ENCODE data around the gene GOLGA6L9. TPM values are rescaled to one million over a fixed set of nuclear protein-coding genes. Genes with fewer than 3 reads are reported as not detected.
"Not testable (repeated sequence)": the region's sequence is repeated elsewhere in the genome, so short reads cannot be mapped to it uniquely, and the experiment has no call there.

The GOLGA6L9 gene
- total and polyA plus RNA-seq, 5 donors: 1.1 to 4.7 (median 1.6) TPM

DNA sequence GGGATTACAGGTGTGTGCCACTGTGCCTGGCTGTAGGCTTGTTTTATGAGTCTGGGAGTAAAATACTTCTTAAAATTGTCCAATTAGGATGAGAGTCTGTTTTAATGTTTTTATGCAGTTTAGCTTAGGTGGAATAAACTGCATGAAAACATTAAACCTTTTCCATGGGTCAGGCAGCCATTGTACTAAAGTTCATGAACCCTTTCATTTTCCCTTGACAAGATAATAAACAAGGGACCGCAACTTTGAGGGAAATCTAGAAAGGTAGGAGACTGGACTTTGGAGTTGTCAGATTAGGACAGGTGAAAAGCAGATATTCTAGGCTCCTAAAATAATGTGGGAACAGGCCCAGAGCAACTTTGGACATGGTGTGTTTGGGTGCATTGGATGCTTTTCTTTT lies 27.3 kb upstream of the GOLGA6L9 start:
- H3K27me3 ChIP-seq (ENCODE audit: control insufficient read depth, insufficient read depth); H3K9me3 ChIP-seq (ENCODE audit: control insufficient read depth, low read length); H3K4me3 ChIP-seq (ENCODE audit: low read length); H3K27ac ChIP-seq (ENCODE audit: low read length); DNase-seq; H3K4me1 ChIP-seq (ENCODE audit: control insufficient read depth, insufficient read depth, low read length); ATAC-seq; intact Hi-C loops (cut with DNase I): not testable (repeated sequence)
- WGBS: 97% methylated on average over 1 of the region's 1 CpG

DNA sequence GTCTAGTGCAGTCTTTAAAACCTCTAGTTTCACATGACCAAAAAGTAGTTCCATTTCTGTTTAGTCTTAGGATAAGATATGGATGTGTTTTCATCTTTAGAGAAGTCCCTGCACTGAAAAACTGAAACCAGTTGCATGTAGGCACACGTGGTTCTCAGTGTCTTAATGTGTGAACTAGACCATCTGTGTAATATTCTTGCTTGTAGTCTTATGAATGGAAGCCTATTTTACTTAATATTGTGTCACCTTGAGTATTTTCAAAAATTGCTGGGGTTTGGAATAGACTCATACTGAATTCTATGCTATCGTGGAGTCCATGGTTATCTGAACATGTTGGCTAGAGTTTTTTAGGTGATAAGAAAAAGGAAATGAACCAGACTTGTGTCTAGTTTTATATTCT lies 23.4 kb upstream of the GOLGA6L9 start:
- not testable (repeated sequence) for ATAC-seq

DNA sequence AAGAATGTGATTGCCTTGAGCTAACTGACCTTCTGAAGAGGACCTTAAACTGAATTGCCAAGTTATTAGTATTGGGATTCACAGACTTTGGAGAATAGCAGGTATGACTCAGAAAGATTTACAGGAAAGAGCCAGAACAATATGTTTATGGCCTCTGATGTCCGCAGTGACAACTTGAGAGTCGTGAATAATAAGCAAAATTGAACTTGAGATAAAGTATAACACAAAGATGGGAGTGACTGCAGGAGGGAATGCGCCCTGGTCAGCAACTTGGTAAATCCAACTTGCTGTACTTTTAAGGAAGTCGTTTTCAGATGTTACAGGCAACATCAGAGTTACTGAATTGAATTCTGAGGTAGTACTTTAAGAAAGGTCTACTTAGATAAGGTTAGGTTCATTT lies 19.3 kb upstream of the GOLGA6L9 start:
- H3K4me3 ChIP-seq (ENCODE audit: low read length); H3K9me3 ChIP-seq (ENCODE audit: control insufficient read depth, low read length); H3K27ac ChIP-seq (ENCODE audit: low read length); DNase-seq; ATAC-seq; H3K4me1 ChIP-seq (ENCODE audit: control insufficient read depth, insufficient read depth, low read length); intact Hi-C loops (cut with DNase I); H3K27me3 ChIP-seq (ENCODE audit: control insufficient read depth, insufficient read depth): not testable (repeated sequence)
- 70% methylated on average over 4 of the region's 4 CpGs for WGBS

More for the DNA sequence above, 23.4 kb upstream of the GOLGA6L9 start:
- H3K27me3 ChIP-seq (ENCODE audit: control insufficient read depth, insufficient read depth); H3K4me3 ChIP-seq (ENCODE audit: low read length); H3K9me3 ChIP-seq (ENCODE audit: control insufficient read depth, low read length); intact Hi-C loops (cut with DNase I); DNase-seq; H3K27ac ChIP-seq (ENCODE audit: low read length); H3K4me1 ChIP-seq (ENCODE audit: control insufficient read depth, insufficient read depth, low read length): not testable (repeated sequence)
- 38% methylated on average over 2 of the region's 2 CpGs for WGBS

DNA sequence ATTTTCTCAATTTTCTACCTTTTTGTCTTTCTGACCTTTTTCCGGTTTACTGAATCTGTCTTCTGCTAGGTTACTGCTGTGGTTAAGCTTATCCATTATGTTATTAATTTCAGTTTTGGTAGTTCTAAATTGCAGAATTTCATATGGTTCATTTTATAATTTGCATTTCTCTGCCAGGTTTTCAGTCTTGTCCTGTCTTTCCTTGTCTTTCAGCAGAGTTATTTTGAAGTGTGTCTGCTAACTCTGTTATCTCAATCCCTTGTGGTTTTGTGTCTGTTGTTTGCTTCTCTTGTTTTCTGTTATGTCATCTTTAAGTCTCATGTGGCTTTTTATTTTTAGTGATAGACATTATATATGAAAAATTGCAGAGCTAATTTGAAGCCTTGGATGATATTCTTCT lies 18.0 kb upstream of the GOLGA6L9 start:
- H3K27me3 ChIP-seq (ENCODE audit: control insufficient read depth, insufficient read depth); H3K27ac ChIP-seq (ENCODE audit: low read length); ATAC-seq; intact Hi-C loops (cut with DNase I); H3K9me3 ChIP-seq (ENCODE audit: control insufficient read depth, low read length); DNase-seq; H3K4me1 ChIP-seq (ENCODE audit: control insufficient read depth, insufficient read depth, low read length); H3K4me3 ChIP-seq (ENCODE audit: low read length): not testable (repeated sequence)
- WGBS: 92% methylated on average over 1 of the region's 1 CpG

DNA sequence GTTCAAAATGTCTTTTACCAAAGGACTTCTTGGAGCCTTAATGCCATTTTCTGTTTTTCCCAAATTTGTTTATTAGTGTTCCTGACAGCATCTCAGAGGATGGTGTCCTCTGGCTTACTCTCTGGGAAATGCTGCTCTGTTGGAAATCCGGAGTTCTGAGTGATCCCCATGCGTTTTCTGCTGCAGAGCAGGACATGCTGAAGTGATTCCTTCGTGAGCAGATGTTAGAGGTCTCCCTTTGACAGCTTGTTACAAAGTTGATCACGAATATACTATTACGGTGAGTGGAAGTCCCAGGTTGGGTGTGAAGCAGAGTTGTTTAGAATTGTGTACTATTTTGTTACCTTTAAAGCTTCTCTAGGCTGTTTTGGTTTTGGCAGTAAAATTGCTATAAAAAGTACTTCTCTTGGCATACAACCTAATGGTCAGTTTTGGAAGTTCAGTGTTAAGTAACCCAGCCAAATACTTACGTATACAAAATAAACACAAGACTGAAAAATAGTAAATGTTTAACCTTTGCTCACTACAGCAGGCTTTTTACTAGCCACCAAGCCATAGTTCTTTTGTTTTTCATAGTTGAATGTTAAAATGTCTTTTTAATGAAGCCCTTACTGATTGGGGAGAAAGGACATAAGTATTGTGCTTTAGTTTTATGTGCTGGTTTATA lies 15.0 kb upstream of the GOLGA6L9 start:
- H3K4me1 ChIP-seq (ENCODE audit: control insufficient read depth, insufficient read depth, low read length); DNase-seq; H3K27me3 ChIP-seq (ENCODE audit: control insufficient read depth, insufficient read depth); ATAC-seq; H3K9me3 ChIP-seq (ENCODE audit: control insufficient read depth, low read length); H3K4me3 ChIP-seq (ENCODE audit: low read length); H3K27ac ChIP-seq (ENCODE audit: low read length); intact Hi-C loops (cut with DNase I): not testable (repeated sequence)
- WGBS: 77% methylated on average over 6 of the region's 6 CpGs

DNA sequence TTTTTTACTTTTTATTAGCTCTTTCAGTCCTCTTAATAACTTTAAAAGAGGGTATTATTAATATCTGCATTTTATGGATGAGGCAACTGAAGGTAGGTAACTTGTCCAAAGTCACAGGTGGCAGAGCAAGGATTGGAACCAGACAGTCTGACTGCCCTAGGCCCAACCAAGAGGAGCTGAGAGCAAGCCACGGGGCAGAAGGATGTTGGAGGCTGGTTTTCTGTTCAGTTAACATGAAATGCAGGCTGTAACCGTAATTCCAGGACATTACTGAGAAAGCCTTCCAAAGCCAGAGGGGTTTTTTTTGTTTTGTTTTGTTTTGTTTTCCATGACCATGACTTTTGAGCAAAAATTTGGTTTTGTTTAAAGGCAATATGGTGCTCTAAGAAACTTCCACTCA lies 9.1 kb upstream of the GOLGA6L9 start:
- H3K4me3 ChIP-seq (ENCODE audit: low read length); DNase-seq; ATAC-seq; H3K9me3 ChIP-seq (ENCODE audit: control insufficient read depth, low read length); H3K27ac ChIP-seq (ENCODE audit: low read length); intact Hi-C loops (cut with DNase I); H3K27me3 ChIP-seq (ENCODE audit: control insufficient read depth, insufficient read depth); H3K4me1 ChIP-seq (ENCODE audit: control insufficient read depth, insufficient read depth, low read length): not testable (repeated sequence)
- WGBS: 96% methylated on average over 2 of the region's 2 CpGs

DNA sequence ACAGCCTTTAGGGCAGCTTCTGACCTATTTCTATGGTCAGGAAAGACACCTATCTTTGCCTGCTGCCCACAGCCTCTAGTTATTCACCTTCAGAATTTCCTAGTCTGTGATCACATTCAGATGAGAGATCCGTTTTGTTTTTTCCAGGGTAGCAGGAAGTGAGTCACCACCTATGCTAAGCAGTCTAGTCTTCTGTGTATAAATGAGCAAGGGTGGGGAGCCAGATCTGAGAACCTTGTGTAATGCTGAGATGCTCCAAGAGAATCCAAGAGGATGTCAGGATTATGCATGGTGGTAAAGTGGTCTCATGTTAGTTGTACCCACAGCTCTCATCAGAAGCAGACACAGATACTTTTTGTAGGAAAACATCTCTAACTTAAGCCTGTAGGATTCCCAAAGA lies 8.7 kb upstream of the GOLGA6L9 start:
- H3K27ac ChIP-seq (ENCODE audit: low read length); H3K27me3 ChIP-seq (ENCODE audit: control insufficient read depth, insufficient read depth); intact Hi-C loops (cut with DNase I); DNase-seq; H3K4me1 ChIP-seq (ENCODE audit: control insufficient read depth, insufficient read depth, low read length); H3K4me3 ChIP-seq (ENCODE audit: low read length); ATAC-seq; H3K9me3 ChIP-seq (ENCODE audit: control insufficient read depth, low read length): not testable (repeated sequence)
- WGBS: no CpG with 5 or more reads among the region's 1 CpG

DNA sequence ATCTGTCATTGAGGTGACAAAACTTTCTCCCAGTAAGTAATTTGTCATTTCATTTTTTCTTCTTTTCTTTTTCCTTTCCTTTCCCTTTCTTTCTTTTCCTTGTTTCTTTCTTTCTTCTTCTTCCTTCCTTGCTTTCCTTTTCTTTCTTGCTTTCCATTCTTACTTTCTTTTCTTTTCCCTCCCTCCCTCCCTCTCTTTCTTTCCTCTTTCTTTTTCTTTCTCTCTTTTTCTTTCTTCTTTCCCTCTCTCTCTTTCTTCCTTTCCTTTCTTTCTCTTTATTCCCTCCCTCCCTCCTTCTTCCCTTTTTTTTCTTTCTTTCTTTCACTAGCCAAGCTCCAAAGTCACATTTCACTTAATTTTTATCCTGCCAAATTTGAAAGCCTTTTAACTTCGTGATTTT lies 2.5 kb upstream of the GOLGA6L9 start:
- H3K27me3 ChIP-seq (ENCODE audit: control insufficient read depth, insufficient read depth); ATAC-seq; DNase-seq; intact Hi-C loops (cut with DNase I); H3K27ac ChIP-seq (ENCODE audit: low read length); H3K9me3 ChIP-seq (ENCODE audit: control insufficient read depth, low read length); H3K4me1 ChIP-seq (ENCODE audit: control insufficient read depth, insufficient read depth, low read length); H3K4me3 ChIP-seq (ENCODE audit: low read length): not testable (repeated sequence)
- WGBS: 71% methylated on average over 1 of the region's 1 CpG

DNA sequence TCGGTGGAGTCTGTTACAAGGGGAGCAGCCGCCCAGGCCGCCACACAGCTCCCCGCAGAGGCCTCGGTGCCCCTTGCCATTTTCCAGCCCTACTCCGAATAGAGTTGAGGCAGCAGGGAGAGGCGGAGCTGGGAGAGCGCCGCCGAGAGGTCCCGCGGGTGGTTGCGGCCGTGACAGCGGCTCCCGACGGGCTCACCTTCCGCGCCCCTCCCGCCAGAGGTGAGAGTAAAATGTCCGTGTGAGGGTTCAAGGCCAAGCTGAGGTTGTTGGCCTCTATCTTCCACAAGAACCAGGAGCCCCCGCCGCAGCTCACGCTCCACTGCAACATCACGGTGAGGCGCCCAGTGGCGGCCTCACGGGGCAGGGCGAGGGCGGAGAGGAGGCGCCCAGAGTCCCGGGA lies 15.8 kb downstream of the GOLGA6L9 start:
- intact Hi-C loops (cut with DNase I); H3K9me3 ChIP-seq (ENCODE audit: control insufficient read depth, low read length); H3K4me1 ChIP-seq (ENCODE audit: control insufficient read depth, insufficient read depth, low read length); ATAC-seq; H3K27me3 ChIP-seq (ENCODE audit: control insufficient read depth, insufficient read depth): not testable (repeated sequence)
- Histone ChIP-seq H3K27ac (ENCODE audit: low read length) (peak overlapping the region; percentile 83), H3K4me3 (ENCODE audit: low read length) (peak overlapping the region; percentile 42)
- peak; percentile 27 to 74 (median 69) for DNase-seq
- WGBS: under 1% methylated on average over 28 of the region's 32 CpGs

DNA sequence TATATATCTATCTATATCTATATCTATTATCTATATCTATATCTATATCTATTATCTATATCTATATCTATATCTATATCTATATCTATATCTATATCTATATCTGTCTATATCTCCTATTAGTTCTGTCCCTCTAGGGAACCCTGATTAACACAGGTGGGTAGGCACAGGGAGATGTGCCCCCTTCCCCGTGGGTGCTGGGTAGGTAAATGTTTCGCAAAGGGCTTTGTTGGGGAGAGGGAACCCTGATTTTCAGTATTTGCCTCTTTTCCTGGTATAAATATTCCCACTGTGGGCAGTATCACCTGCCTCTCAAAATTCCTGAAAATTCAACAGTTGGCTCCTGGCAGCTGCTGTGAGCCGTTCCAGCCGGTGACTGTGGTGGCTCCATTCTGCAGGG lies 27.7 kb downstream of the GOLGA6L9 start:
- intact Hi-C loops (cut with DNase I); H3K9me3 ChIP-seq (ENCODE audit: control insufficient read depth, low read length); H3K27me3 ChIP-seq (ENCODE audit: control insufficient read depth, insufficient read depth); ATAC-seq; H3K4me1 ChIP-seq (ENCODE audit: control insufficient read depth, insufficient read depth, low read length); H3K4me3 ChIP-seq (ENCODE audit: low read length); H3K27ac ChIP-seq (ENCODE audit: low read length): not testable (repeated sequence)
- DNase-seq: peak in 1 of 3 donors; percentile 14
- WGBS: 94% methylated on average over 2 of the region's 4 CpGs

DNA sequence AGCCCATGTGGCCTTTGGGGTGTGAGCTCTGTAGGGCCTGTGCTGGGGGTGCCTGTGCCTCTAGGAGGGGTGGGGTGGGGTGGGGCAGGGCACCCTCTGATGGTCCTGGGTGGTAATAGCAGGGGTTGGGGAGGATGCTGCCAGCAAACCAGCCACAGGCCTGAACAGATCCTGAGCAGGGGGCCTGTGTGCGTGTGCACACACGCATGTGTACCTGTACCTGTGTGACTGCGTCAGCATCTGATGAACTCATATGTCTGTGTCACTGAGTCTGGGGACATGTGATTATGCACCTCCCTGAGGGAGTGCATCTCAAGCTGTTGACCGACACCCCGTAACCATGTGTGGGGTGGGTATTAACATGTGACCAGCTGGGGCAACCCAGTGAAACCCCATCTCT lies 36.0 kb downstream of the GOLGA6L9 start:
- ATAC-seq; H3K27me3 ChIP-seq (ENCODE audit: control insufficient read depth, insufficient read depth); H3K9me3 ChIP-seq (ENCODE audit: control insufficient read depth, low read length); H3K4me3 ChIP-seq (ENCODE audit: low read length); H3K4me1 ChIP-seq (ENCODE audit: control insufficient read depth, insufficient read depth, low read length); intact Hi-C loops (cut with DNase I); H3K27ac ChIP-seq (ENCODE audit: low read length); DNase-seq: not testable (repeated sequence)
- no CpG with 5 or more reads among the region's 5 CpGs for WGBS

DNA sequence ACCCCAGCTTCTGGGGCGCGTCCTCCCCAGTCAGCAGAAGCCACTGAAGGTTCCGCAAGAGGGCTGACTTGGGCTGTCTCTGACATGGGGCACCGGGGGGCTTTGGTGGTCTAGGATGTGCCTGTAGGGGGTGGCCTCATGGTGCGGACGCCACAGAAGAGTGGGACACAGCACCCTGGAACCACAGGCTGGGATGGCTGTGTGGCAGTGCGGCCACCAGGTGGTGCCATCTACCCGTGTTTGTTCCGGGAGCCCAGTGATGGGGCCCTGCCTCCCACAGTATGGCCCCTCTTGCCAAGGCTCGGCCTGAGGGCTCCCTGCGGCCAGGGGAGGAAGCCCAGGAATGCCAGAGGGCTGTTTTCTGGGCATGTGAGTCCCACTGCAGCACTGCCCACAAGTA lies 38.6 kb downstream of the GOLGA6L9 start:
- H3K4me1 ChIP-seq (ENCODE audit: control insufficient read depth, insufficient read depth, low read length); H3K9me3 ChIP-seq (ENCODE audit: control insufficient read depth, low read length); H3K4me3 ChIP-seq (ENCODE audit: low read length); H3K27me3 ChIP-seq (ENCODE audit: control insufficient read depth, insufficient read depth); intact Hi-C loops (cut with DNase I); H3K27ac ChIP-seq (ENCODE audit: low read length): not testable (repeated sequence)
- ATAC-seq (peak; percentile 90), DNase-seq (peak in 1 of 3 donors; percentile 12)
- 3% methylated on average over 4 of the region's 11 CpGs for WGBS

Measured in right cardiac atrium (tissue), 5 donors.